ENCODE results near the gene MBD4.
"Not testable (repeated sequence)": the region's sequence is repeated elsewhere in the genome, so short reads cannot be mapped to it uniquely, and the experiment has no call there.

MBD4 gene

DNA sequence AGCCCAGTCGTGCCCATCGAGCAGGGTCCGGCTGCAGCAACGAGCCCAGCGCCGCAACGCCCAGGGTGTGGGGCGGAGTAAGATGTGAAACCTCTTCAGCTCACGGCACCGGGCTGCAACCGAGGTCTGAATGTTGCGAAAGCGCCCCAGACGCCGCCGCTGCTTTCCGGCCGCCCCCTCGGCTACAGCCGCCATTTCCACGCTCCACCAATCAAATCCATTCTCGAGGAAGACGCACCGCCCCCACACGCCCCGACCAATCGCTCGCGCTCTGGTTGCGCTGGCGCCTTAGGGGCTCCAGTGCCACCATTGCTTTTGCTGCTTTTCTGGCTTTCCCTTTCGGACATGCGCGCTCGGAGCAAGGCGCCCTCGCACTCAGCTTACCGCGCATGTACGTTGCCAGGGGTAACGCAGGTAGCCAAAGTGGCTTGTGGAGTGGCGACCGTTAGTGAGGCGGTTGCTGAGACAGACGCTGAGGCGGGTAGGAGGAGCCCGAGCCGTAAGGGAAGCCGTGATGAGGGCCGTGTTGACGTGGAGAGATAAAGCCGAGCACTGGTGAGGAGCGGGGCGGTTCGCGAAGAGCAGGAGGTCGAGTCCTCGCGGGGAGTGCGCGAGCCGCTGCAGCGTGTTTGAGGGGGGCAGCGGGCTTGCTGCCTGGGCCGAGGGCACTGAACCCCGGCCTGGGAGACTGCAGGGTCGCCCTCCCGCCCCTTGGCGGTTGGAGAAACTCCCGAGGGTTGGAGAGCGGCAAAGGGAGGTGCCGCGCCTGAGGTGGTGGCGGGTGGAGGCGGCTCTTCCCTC, at the start of gene MBD4, which contains the start of gene IFT122:
Gene MBD4, minus strand, starts transcription at position 132 of the 801 bp plus-strand sequence. Its CDS starts 115 bp downstream, at position 17.
Gene IFT122, plus strand, starts transcription at position 408 of the 801 bp plus-strand sequence. Its CDS starts 107 bp downstream, at position 515.
- H3K4me1 ChIP-seq (ENCODE audit: insufficient read depth, poor library complexity, severe bottlenecking), result peaks cover 7% of the 10 kb centered on the region
- H3K27ac ChIP-seq (ENCODE audit: poor library complexity, severe bottlenecking), result peak within 1 kb of the TSS; percentile 66
- no peak for TF ChIP-seq CTCF (IDR thresholded peaks at IDR 0.05; ENCODE audit: poor library complexity, severe bottlenecking)
- DNase-seq (ENCODE audit: low spot score) (peak; percentile 98), ATAC-seq (ENCODE audit: low read depth) (peak; percentile 88)
- H3K9me3 ChIP-seq (ENCODE audit: severe bottlenecking), result no peaks in the 10 kb centered on the region
- H3K27me3 ChIP-seq (ENCODE audit: insufficient read depth, poor library complexity, severe bottlenecking), result no peaks in the 10 kb centered on the region
- H3K4me3 ChIP-seq (ENCODE audit: severe bottlenecking), result peak within 1 kb of the TSS; percentile 79
- H3K36me3 ChIP-seq (ENCODE audit: low read depth), result peaks cover 33% of the 10 kb centered on the region

GRCh38 chr3:129489258-129489657, 49.5 kb upstream of the MBD4 start:
- not testable (repeated sequence) for H3K36me3 ChIP-seq (ENCODE audit: low read depth); H3K4me3 ChIP-seq (ENCODE audit: severe bottlenecking); DNase-seq (ENCODE audit: low spot score); ATAC-seq (ENCODE audit: low read depth); H3K9me3 ChIP-seq (ENCODE audit: severe bottlenecking); H3K27me3 ChIP-seq (ENCODE audit: insufficient read depth, poor library complexity, severe bottlenecking); H3K27ac ChIP-seq (ENCODE audit: poor library complexity, severe bottlenecking)
- H3K4me1 ChIP-seq (ENCODE audit: insufficient read depth, poor library complexity, severe bottlenecking), result peaks cover 22% of the 10 kb centered on the region

- peak overlapping the region; percentile 83 for H3K27ac ChIP-seq (ENCODE audit: poor library complexity, severe bottlenecking)
- not testable (repeated sequence) for H3K9me3 ChIP-seq (ENCODE audit: severe bottlenecking); H3K27me3 ChIP-seq (ENCODE audit: insufficient read depth, poor library complexity, severe bottlenecking); H3K4me3 ChIP-seq (ENCODE audit: severe bottlenecking); H3K36me3 ChIP-seq (ENCODE audit: low read depth); DNase-seq (ENCODE audit: low spot score); ATAC-seq (ENCODE audit: low read depth)
- H3K4me1 ChIP-seq (ENCODE audit: insufficient read depth, poor library complexity, severe bottlenecking), result peaks cover 22% of the 10 kb centered on the region
Measured at GRCh38 chr3:129487868-129488335, 48.2 kb upstream of the MBD4 start.

DNA sequence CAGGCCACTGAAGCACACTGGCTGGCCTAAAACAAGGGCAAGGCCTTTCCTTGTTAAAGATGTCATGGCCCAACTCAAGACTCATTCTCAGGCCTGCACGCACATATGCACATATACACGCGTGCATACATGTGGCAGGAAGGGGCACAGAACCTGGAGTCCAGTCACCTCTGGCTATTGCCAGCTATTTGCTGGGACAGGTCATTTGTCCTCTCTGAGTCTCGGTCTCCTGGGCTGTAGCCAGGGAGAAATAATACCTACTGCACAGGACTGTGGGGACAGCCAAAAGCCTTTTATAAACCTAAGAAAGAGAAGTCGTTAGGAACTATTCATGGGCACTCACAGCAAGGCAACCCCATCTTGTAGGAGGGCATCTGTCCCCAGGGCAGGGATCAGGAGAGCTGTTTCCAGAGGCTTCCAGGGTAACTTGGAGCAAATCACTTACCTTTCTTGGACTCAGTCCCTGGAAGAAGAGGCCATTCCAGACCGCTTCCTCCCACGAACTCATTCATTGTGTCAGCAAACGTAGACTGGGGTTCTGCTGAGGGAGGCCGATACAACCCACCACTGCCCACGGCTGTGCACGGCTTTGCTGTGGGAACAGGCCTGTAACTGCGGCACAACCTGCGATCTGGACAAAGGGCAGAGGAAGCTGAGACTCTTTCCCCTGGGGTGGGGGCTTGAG, 47.6 kb upstream of the MBD4 start:
- peak overlapping the region; percentile 83 for H3K27ac ChIP-seq (ENCODE audit: poor library complexity, severe bottlenecking)
- DNase-seq (ENCODE audit: low spot score) (no peak), ATAC-seq (ENCODE audit: low read depth) (no peak)
- H3K9me3 ChIP-seq (ENCODE audit: severe bottlenecking), result no peaks in the 10 kb centered on the region
- no peak for TF ChIP-seq CTCF (IDR thresholded peaks at IDR 0.05; ENCODE audit: poor library complexity, severe bottlenecking)
- peaks cover 22% of the 10 kb centered on the region for H3K4me1 ChIP-seq (ENCODE audit: insufficient read depth, poor library complexity, severe bottlenecking)
- no peaks in the 10 kb centered on the region for H3K27me3 ChIP-seq (ENCODE audit: insufficient read depth, poor library complexity, severe bottlenecking)
- H3K4me3 ChIP-seq (ENCODE audit: severe bottlenecking), result no peak overlapping the region
- H3K36me3 ChIP-seq (ENCODE audit: low read depth), result no peaks in the 10 kb centered on the region

- H3K27ac ChIP-seq (ENCODE audit: poor library complexity, severe bottlenecking), result peak overlapping the region; percentile 83
- TF ChIP-seq CTCF (IDR thresholded peaks at IDR 0.05; ENCODE audit: poor library complexity, severe bottlenecking), result no peak
- H3K36me3 ChIP-seq (ENCODE audit: low read depth), result no peaks in the 10 kb centered on the region
- ATAC-seq (ENCODE audit: low read depth) (no peak), DNase-seq (ENCODE audit: low spot score) (no peak)
- H3K4me3 ChIP-seq (ENCODE audit: severe bottlenecking), result no peak overlapping the region
- H3K27me3 ChIP-seq (ENCODE audit: insufficient read depth, poor library complexity, severe bottlenecking), result no peaks in the 10 kb centered on the region
- H3K9me3 ChIP-seq (ENCODE audit: severe bottlenecking), result no peaks in the 10 kb centered on the region
- peaks cover 26% of the 10 kb centered on the region for H3K4me1 ChIP-seq (ENCODE audit: insufficient read depth, poor library complexity, severe bottlenecking)
Measured at GRCh38 chr3:129486664-129487035, 46.9 kb upstream of the MBD4 start.

All from RWPE2 (cell line).